ENCODE measurements around the gene CDC34. TPM values are rescaled to one million over a fixed set of nuclear protein-coding genes. Genes with fewer than 3 reads are reported as not detected.

The CDC34 gene
- total and polyA plus RNA-seq, 4 donors = 19.2 to 83.8 (median 41.7) TPM

GRCh38 chr19:489418-490196 is 42.0 kb upstream of the CDC34 start:
- peak overlapping the region; percentile 30 to 86 (median 81) for H3K4me3 ChIP-seq (ENCODE audit: low read depth in 1 of 3, low read length in 3 of 3)
- WGBS = 14% methylated on average over 61 of the region's 61 CpGs
- H3K4me1 ChIP-seq (ENCODE audit: control insufficient read depth in 4 of 4, insufficient read depth in 4 of 4, low read length in 3 of 4) = peaks cover 0 to 11% (median 4%) of the 10 kb centered on the region in 4 donors
- TF ChIP-seq JUND (IDR thresholded peaks at IDR 0.05) (no peak), REST (IDR thresholded peaks at IDR 0.05) (peak; percentile 59)
- H3K27ac ChIP-seq (ENCODE audit: low read depth in 1 of 2, low read length in 2 of 2) = peak overlapping the region; percentile 90 to 91
- H3K36me3 ChIP-seq (ENCODE audit: control insufficient read depth in 4 of 4, insufficient read depth in 3 of 4, low read depth in 1 of 4, low read length in 3 of 4) = no peaks in the 10 kb centered on the region
- H3K9ac ChIP-seq (ENCODE audit: low read depth in 1 of 2, low read length in 2 of 2) = peak overlapping the region in 1 of 2 donors; percentile 45
- no peak for DNase-seq (ENCODE audit: low spot score)
- H3K27me3 ChIP-seq (ENCODE audit: control insufficient read depth in 4 of 4, insufficient read depth in 4 of 4, low read length in 3 of 4) = no peaks in the 10 kb centered on the region
- H3K9me3 ChIP-seq (ENCODE audit: control insufficient read depth in 4 of 4, low read length in 3 of 4) = no peaks in the 10 kb centered on the region

- no peak overlapping the region for H3K27ac ChIP-seq (ENCODE audit: low read depth in 1 of 2, low read length in 2 of 2)
- H3K36me3 ChIP-seq (ENCODE audit: control insufficient read depth in 4 of 4, insufficient read depth in 3 of 4, low read depth in 1 of 4, low read length in 3 of 4) = no peaks in the 10 kb centered on the region
- no peaks in the 10 kb centered on the region for H3K9me3 ChIP-seq (ENCODE audit: control insufficient read depth in 4 of 4, low read length in 3 of 4)
- H3K4me1 ChIP-seq (ENCODE audit: control insufficient read depth in 4 of 4, insufficient read depth in 4 of 4, low read length in 3 of 4) = peaks cover 0 to 11% (median 5%) of the 10 kb centered on the region in 4 donors
- TF ChIP-seq GABPA (IDR thresholded peaks at IDR 0.05 in 1 of 2, conservative IDR thresholded peaks at IDR 0.05 in 1 of 2) = no peak
- TF ChIP-seq FOXA2 (IDR thresholded peaks at IDR 0.05) = no peak
- no peak for TF ChIP-seq CTCF (IDR thresholded peaks at IDR 0.05; ENCODE audit: low read depth, low read length, missing input control)
- TF ChIP-seq FOXA1 (IDR thresholded peaks at IDR 0.05) = no peak
- TF ChIP-seq ZBTB33 (IDR thresholded peaks at IDR 0.05) = no peak
- TF ChIP-seq RAD21 (IDR thresholded peaks at IDR 0.05) = no peak
- TF ChIP-seq NR2F2 (IDR thresholded peaks at IDR 0.05) = no peak
- TF ChIP-seq RXRA (IDR thresholded peaks at IDR 0.05) = no peak
- no peak for TF ChIP-seq MAX (IDR thresholded peaks at IDR 0.05)
- no peak for TF ChIP-seq SP1 (IDR thresholded peaks at IDR 0.05)
- TF ChIP-seq TAF1 (conservative IDR thresholded peaks at IDR 0.05) = no peak
- no peak for TF ChIP-seq JUND (IDR thresholded peaks at IDR 0.05)
- no peak for TF ChIP-seq REST (IDR thresholded peaks at IDR 0.05)
- TF ChIP-seq HNF4G (IDR thresholded peaks at IDR 0.05) = no peak
- no peak for TF ChIP-seq YY1 (IDR thresholded peaks at IDR 0.05)
- no peaks in the 10 kb centered on the region for H3K27me3 ChIP-seq (ENCODE audit: control insufficient read depth in 4 of 4, insufficient read depth in 4 of 4, low read length in 3 of 4)
- H3K9ac ChIP-seq (ENCODE audit: low read depth in 1 of 2, low read length in 2 of 2) = no peak overlapping the region
- WGBS = 83% methylated on average over 32 of the region's 32 CpGs
- no peak for DNase-seq (ENCODE audit: low spot score)
- H3K4me3 ChIP-seq (ENCODE audit: low read depth in 1 of 3, low read length in 3 of 3) = no peak overlapping the region
Observed at GRCh38 chr19:491146-491741, 40.3 kb upstream of the CDC34 start.

Measured in liver (tissue), 9 donors.